Stimulated activated CD4-positive, alpha-beta T cell treated with anti-CD3 and anti-CD28 coated beads, TNF-alpha, amount 100 ng/mL, for 4 hours (primary cell): ENCODE measurements around the gene TCEAL1.
A peak's percentile ranks its signal among the peaks of the same experiment; 100 is the strongest.
"Not testable (repeated sequence)": the region's sequence is repeated elsewhere in the genome, so short reads cannot be mapped to it uniquely, and the experiment has no call there.

Source experiments
- DNase-seq, 3 experiments: peaks; one replicate each; pipeline ENCODE4 v3.0.0-alpha.2; 2020; ENCODE audit warnings: low read depth in 3 of 3

The TCEAL1 gene

GRCh38 chrX:103628386-103629317 lies at the start of gene TCEAL1:
Gene TCEAL1 (plus strand): TSS chrX:103628975. CDS start chrX:103629917, 942 bp downstream.
- DNase-seq: peak in 2 of 3 experiments; percentile 2 to 14

- DNase-seq: no peak
Observed at GRCh38 chrX:103584596-103584995, 44.2 kb upstream of the TCEAL1 start.

GRCh38 chrX:103585411-103586313 lies 43.1 kb upstream of the TCEAL1 start, which contains the start of gene TCEAL4:
Gene TCEAL4 (plus strand): TSS chrX:103585515. CDS start chrX:103586676, 1,161 bp downstream.
- DNase-seq: peak in 2 of 3 experiments; percentile 3 to 18

- DNase-seq: no peak
Observed at GRCh38 chrX:103586314-103586646, 42.5 kb upstream of the TCEAL1 start.

- no peak for DNase-seq
Observed at GRCh38 chrX:103586659-103587058, 42.1 kb upstream of the TCEAL1 start.

GRCh38 chrX:103592295-103592694 lies 36.5 kb upstream of the TCEAL1 start:
- DNase-seq: not testable (repeated sequence)

- not testable (repeated sequence) for DNase-seq
Observed at GRCh38 chrX:103595202-103595601, 33.6 kb upstream of the TCEAL1 start.

GRCh38 chrX:103607364-103608305 lies 21.1 kb upstream of the TCEAL1 start, which contains the start of gene TCEAL3:
Gene TCEAL3 (plus strand): TSS chrX:103607963. CDS start chrX:103609065, 1,102 bp downstream.
- peak in 1 of 3 experiments; percentile 18 for DNase-seq

- no peak for DNase-seq
Observed at GRCh38 chrX:103608306-103608963, 20.3 kb upstream of the TCEAL1 start.

- DNase-seq: no peak
Observed at GRCh38 chrX:103610282-103610681, 18.5 kb upstream of the TCEAL1 start.

- DNase-seq: no peak
Observed at GRCh38 chrX:103613362-103613890, 15.3 kb upstream of the TCEAL1 start.

GRCh38 chrX:103614999-103615398 lies 13.8 kb upstream of the TCEAL1 start:
- no peak for DNase-seq

GRCh38 chrX:103615781-103616371 lies 12.9 kb upstream of the TCEAL1 start:
- DNase-seq: no peak

GRCh38 chrX:103616676-103617186 lies 12.0 kb upstream of the TCEAL1 start:
- DNase-seq: no peak

GRCh38 chrX:103624111-103624510 lies 4.7 kb upstream of the TCEAL1 start:
- DNase-seq: no peak

GRCh38 chrX:103626855-103627254 lies 1.9 kb upstream of the TCEAL1 start:
- no peak for DNase-seq

GRCh38 chrX:103629318-103630170 lies 769 bp downstream of the TCEAL1 start:
- DNase-seq: no peak

- no peak for DNase-seq
Observed at GRCh38 chrX:103630171-103630511, 1.4 kb downstream of the TCEAL1 start.

GRCh38 chrX:103631145-103631544 lies 2.4 kb downstream of the TCEAL1 start:
- no peak for DNase-seq
